Activated CD4-positive, alpha-beta T cell treated with anti-CD3 and anti-CD28 coated beads, Interleukin-2, amount 10 ng/mL, durations not matched to agents 24 days and 14 days (primary cell): ENCODE results near the gene MMP28. TPM values are rescaled to one million over a fixed set of nuclear protein-coding genes. Genes with fewer than 3 reads are reported as not detected.

Experiments
- DNase-seq: peaks from one replicate; pipeline ENCODE4 v3.0.0; 2022
- H3K27ac Mint-ChIP-seq: one replicate; pipeline ENCODE4 v1.8.0; 2022; ENCODE audit warnings: mild to moderate bottlenecking, mixed read lengths
- H3K27me3 Mint-ChIP-seq: one replicate; pipeline ENCODE4 v1.8.0; 2022; ENCODE audit warnings: mixed read lengths
- H3K36me3 Mint-ChIP-seq: one replicate; pipeline ENCODE4 v1.8.0; 2022; ENCODE audit warnings: low read depth, mild to moderate bottlenecking, mixed read lengths
- H3K4me1 Mint-ChIP-seq: one replicate; pipeline ENCODE4 v1.8.0; 2021; ENCODE audit warnings: mixed read lengths
- H3K4me3 Mint-ChIP-seq: one replicate; pipeline ENCODE4 v1.8.0; 2022; ENCODE audit warnings: mild to moderate bottlenecking, moderate library complexity, mixed read lengths
- H3K9me3 Mint-ChIP-seq: one replicate; pipeline ENCODE4 v1.8.0; 2021; ENCODE audit warnings: mixed read lengths
- intact Hi-C: fragments of 100-400 bp; cut with micrococcal nuclease; formaldehyde crosslinking; loops from one replicate; pipeline ENCODE4 v1.15.1; 2023
- total RNA-seq: library from RNA; stranded (reverse); gene quantifications from 2 replicates; pipeline ENCODE4 v1.2.3, GENCODE V29; 2022

MMP28 gene
- total RNA-seq, 1 donor from 2014 or later: not detected

GRCh38 chr17:35740997-35741931, 54.2 kb downstream of the MMP28 start:
- peak; percentile 73 for DNase-seq
- Mint-ChIP-seq H3K36me3 (no peaks in the 10 kb centered on the region), H3K27ac (no peak overlapping the region), H3K27me3 (peaks cover 33% of the 10 kb centered on the region), H3K9me3 (no peaks in the 10 kb centered on the region), H3K4me1 (peaks cover 4% of the 10 kb centered on the region), H3K4me3 (peak overlapping the region; percentile 70)
- intact Hi-C loops: loop anchor here (10.0 kb wide), 1 partner anchor 596 kb away; the partner anchor contains the start of genes NLE1 and UNC45B

- no peak for DNase-seq
- no peak overlapping the region for H3K27ac Mint-ChIP-seq
- no peaks in the 10 kb centered on the region for H3K36me3 Mint-ChIP-seq
- peaks cover 4% of the 10 kb centered on the region for H3K4me1 Mint-ChIP-seq
- H3K27me3 Mint-ChIP-seq: peaks cover 33% of the 10 kb centered on the region
- H3K4me3 Mint-ChIP-seq: no peak overlapping the region
- no peaks in the 10 kb centered on the region for H3K9me3 Mint-ChIP-seq
- intact Hi-C loops: loop anchor here (10.0 kb wide), 1 partner anchor 595 kb away; the partner anchor contains the start of genes NLE1 and UNC45B
Measured at GRCh38 chr17:35740216-35740615, 55.2 kb downstream of the MMP28 start.

GRCh38 chr17:35738519-35739133, 56.8 kb downstream of the MMP28 start:
- Mint-ChIP-seq H3K27ac (no peak overlapping the region), H3K4me3 (no peak overlapping the region), H3K4me1 (peaks cover 4% of the 10 kb centered on the region), H3K36me3 (no peaks in the 10 kb centered on the region), H3K27me3 (peaks cover 31% of the 10 kb centered on the region), H3K9me3 (no peaks in the 10 kb centered on the region)
- no peak for DNase-seq
- intact Hi-C loops: no loop called here

- Mint-ChIP-seq H3K9me3 (no peaks in the 10 kb centered on the region), H3K27me3 (peaks cover 31% of the 10 kb centered on the region), H3K27ac (no peak overlapping the region), H3K36me3 (no peaks in the 10 kb centered on the region), H3K4me3 (no peak overlapping the region), H3K4me1 (peaks cover 2% of the 10 kb centered on the region)
- intact Hi-C loops: no loop called here
- no peak for DNase-seq
Measured at GRCh38 chr17:35736236-35736635, 59.2 kb downstream of the MMP28 start.

GRCh38 chr17:35735036-35735805, 60.2 kb downstream of the MMP28 start:
- intact Hi-C loops: no loop called here
- no peak for DNase-seq
- no peak overlapping the region for H3K4me3 Mint-ChIP-seq
- peaks cover 7% of the 10 kb centered on the region for H3K36me3 Mint-ChIP-seq
- no peaks in the 10 kb centered on the region for H3K9me3 Mint-ChIP-seq
- no peak overlapping the region for H3K27ac Mint-ChIP-seq
- peaks cover 10% of the 10 kb centered on the region for H3K4me1 Mint-ChIP-seq
- H3K27me3 Mint-ChIP-seq: peaks cover 33% of the 10 kb centered on the region

GRCh38 chr17:35734396-35734795, 61.0 kb downstream of the MMP28 start:
- intact Hi-C loops: no loop called here
- DNase-seq: no peak
- Mint-ChIP-seq H3K27me3 (peaks cover 25% of the 10 kb centered on the region), H3K36me3 (peaks cover 10% of the 10 kb centered on the region), H3K27ac (no peak overlapping the region), H3K4me1 (peaks cover 10% of the 10 kb centered on the region), H3K9me3 (no peaks in the 10 kb centered on the region), H3K4me3 (no peak overlapping the region)

- Mint-ChIP-seq H3K27ac (no peak overlapping the region), H3K4me3 (no peak overlapping the region), H3K4me1 (peaks cover 10% of the 10 kb centered on the region), H3K36me3 (peaks cover 11% of the 10 kb centered on the region), H3K27me3 (peaks cover 22% of the 10 kb centered on the region), H3K9me3 (no peaks in the 10 kb centered on the region)
- intact Hi-C loops: no loop called here
- DNase-seq: no peak
Measured at GRCh38 chr17:35733366-35733765, 62.1 kb downstream of the MMP28 start.

GRCh38 chr17:35732806-35733136, 62.7 kb downstream of the MMP28 start:
- H3K27ac Mint-ChIP-seq: no peak overlapping the region
- no peak for DNase-seq
- H3K4me1 Mint-ChIP-seq: peaks cover 10% of the 10 kb centered on the region
- H3K36me3 Mint-ChIP-seq: peaks cover 11% of the 10 kb centered on the region
- H3K27me3 Mint-ChIP-seq: peaks cover 22% of the 10 kb centered on the region
- H3K4me3 Mint-ChIP-seq: peak overlapping the region; percentile 61
- no peaks in the 10 kb centered on the region for H3K9me3 Mint-ChIP-seq
- intact Hi-C loops: no loop called here

- Mint-ChIP-seq H3K9me3 (no peaks in the 10 kb centered on the region), H3K4me3 (peak overlapping the region; percentile 61), H3K27me3 (peaks cover 22% of the 10 kb centered on the region), H3K36me3 (peaks cover 11% of the 10 kb centered on the region), H3K27ac (no peak overlapping the region), H3K4me1 (peaks cover 10% of the 10 kb centered on the region)
- DNase-seq: no peak
- intact Hi-C loops: no loop called here
Measured at GRCh38 chr17:35731917-35732805, 63.3 kb downstream of the MMP28 start.

GRCh38 chr17:35731239-35731916, 64.1 kb downstream of the MMP28 start, which contains the start of gene RASL10B:
TSS of gene RASL10B (plus strand) at chr17:35731639. CDS start at chr17:35735185, 3,546 bp downstream.
- peaks cover 11% of the 10 kb centered on the region for H3K36me3 Mint-ChIP-seq
- H3K27me3 Mint-ChIP-seq: peaks cover 22% of the 10 kb centered on the region
- H3K4me1 Mint-ChIP-seq: peaks cover 10% of the 10 kb centered on the region
- intact Hi-C loops: no loop called here
- peak within 1 kb of the TSS; percentile 74 for H3K4me3 Mint-ChIP-seq
- no peaks in the 10 kb centered on the region for H3K9me3 Mint-ChIP-seq
- H3K27ac Mint-ChIP-seq: no peak within 1 kb of the TSS
- DNase-seq: peak; percentile 80

GRCh38 chr17:35730400-35731005, 64.9 kb downstream of the MMP28 start:
- intact Hi-C loops: no loop called here
- H3K27me3 Mint-ChIP-seq: peaks cover 22% of the 10 kb centered on the region

GRCh38 chr17:35729405-35729833, 66.0 kb downstream of the MMP28 start:
- intact Hi-C loops: no loop called here
- DNase-seq: no peak
- H3K9me3 Mint-ChIP-seq: no peaks in the 10 kb centered on the region
- H3K4me3 Mint-ChIP-seq: no peak overlapping the region
- H3K4me1 Mint-ChIP-seq: peaks cover 10% of the 10 kb centered on the region
- H3K27me3 Mint-ChIP-seq: peaks cover 22% of the 10 kb centered on the region
- H3K27ac Mint-ChIP-seq: no peak overlapping the region
- H3K36me3 Mint-ChIP-seq: peaks cover 27% of the 10 kb centered on the region

More at GRCh38 chr17:35730400-35731005, 64.9 kb downstream of the MMP28 start:
- peaks cover 10% of the 10 kb centered on the region for H3K4me1 Mint-ChIP-seq
- DNase-seq: no peak
- peak overlapping the region; percentile 74 for H3K4me3 Mint-ChIP-seq
- no peaks in the 10 kb centered on the region for H3K9me3 Mint-ChIP-seq
- H3K36me3 Mint-ChIP-seq: peaks cover 16% of the 10 kb centered on the region
- H3K27ac Mint-ChIP-seq: no peak overlapping the region
